Hepatic stellate cell (primary cell): ENCODE results near the gene ZSWIM9.
A peak's percentile ranks its signal among the peaks of the same experiment; 100 is the strongest.

Source experiments
- DNase-seq: peaks from one replicate; pipeline ENCODE4 v3.0.0; 2011; ENCODE audit warnings: low spot score

Gene ZSWIM9

DNA sequence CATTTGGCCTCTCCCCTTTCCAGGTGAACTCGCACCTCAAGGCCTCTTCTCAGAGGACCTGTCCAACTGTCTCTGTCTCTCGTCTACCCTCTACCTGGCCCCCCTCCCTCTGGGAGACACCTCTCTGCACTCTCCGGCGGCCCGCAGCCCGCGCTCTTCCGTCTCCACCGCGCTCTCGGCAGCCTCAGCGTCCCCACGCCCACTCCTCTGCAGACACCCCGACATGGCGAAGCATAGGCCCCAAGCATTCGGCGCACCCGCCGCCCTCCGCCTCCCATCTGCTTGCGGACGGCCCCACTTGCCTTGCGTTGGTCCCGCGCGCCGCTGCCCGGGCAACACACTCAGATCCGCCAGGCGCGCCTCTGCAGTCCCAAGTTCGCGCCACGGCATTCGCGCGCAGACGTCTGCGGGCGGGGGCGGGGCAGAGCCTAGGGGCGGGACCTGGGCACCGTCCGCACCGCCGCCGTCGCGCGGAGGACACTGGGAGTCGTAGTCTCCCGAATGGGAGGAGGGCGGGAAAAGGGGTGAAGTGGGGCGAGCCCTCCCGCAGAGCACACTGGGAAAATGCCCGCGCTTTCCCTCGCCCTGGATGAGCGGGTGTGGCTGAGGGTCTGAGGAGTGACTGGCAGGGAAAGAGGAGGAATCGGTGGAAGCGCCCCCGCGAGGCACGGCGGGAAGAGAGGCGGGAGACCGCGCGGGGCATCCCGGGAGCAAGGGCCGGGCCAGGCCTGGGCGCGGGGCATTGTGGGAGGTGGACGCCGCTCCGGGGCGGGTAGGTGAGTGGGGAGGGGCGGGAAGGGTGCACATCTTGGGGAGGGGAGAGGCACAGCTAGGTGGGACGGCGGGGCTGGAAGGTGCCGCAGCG is at the start of gene ZSWIM9, which contains the start of gene LIG1:
Gene ZSWIM9 (plus strand): TSS at position 742 of the 865 bp plus-strand sequence. CDS start 1,123 bp downstream, outside the sequence.
Gene LIG1 (minus strand): TSS at position 406 of the 865 bp plus-strand sequence. CDS start 4,778 bp downstream, outside the sequence.
- DNase-seq, result peak; percentile 98

DNA sequence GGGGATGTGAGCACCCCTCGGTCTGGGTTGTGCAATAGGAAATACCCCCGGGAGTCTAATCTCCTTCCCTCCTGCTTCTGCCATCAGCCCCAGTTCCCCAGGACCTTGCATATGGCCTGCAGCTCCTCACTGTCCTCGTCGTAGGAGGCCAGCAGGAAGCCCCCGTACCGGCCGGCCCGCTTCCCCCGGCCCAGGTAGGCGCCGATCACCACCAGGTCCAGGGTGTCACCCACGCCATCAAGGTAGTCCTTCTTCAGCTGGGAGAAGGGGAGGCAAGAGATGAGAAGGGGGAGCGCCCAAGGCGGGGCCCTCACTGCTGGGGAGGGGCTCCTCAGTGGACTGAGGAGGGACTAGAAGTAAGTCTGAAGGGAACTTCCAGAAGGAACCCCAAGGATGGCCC is 49.4 kb upstream of the ZSWIM9 start:
- no peak for DNase-seq

DNA sequence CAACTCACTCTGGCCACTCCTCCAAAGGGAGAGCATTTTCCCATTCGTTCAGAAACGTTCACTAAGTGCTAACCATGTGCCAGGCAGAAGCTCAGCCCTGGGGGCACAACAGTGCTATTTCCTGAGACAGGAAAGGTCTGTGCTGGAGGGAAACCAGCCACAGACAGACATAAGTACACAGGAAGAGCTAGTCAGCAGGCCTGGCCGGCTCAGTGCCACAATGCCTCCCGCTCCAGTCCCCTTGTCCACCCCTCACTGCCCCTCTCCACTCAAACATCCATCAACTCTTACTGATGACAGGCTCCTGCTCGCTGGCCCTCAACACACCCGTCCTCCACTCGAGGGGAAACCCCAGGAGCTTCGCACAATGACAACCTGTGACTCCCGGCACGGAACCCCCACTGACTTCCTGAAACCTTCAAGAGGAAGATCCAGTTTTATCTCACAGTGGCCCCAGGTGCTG is 48.5 kb upstream of the ZSWIM9 start:
- no peak for DNase-seq

DNA sequence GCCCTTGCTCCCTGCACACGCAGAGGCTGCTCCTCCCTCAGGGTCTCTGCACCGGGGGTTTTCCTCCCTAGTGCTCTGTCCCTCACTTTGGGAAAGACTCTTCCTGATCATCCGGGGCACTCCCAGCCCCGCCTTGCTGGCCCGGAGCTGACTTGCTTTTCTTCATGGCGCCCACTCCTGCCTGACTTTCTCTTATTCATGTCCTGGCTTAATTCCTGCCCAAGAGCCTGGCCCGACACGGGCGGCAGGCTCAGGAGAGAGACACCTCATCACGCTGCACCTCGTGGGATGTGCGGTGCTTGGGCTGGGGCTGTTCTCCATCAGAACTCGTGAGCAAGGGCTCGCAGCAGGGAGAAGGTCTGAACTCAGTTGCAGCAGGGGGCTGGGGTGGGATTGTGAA is 48.1 kb upstream of the ZSWIM9 start:
- DNase-seq, result no peak

DNA sequence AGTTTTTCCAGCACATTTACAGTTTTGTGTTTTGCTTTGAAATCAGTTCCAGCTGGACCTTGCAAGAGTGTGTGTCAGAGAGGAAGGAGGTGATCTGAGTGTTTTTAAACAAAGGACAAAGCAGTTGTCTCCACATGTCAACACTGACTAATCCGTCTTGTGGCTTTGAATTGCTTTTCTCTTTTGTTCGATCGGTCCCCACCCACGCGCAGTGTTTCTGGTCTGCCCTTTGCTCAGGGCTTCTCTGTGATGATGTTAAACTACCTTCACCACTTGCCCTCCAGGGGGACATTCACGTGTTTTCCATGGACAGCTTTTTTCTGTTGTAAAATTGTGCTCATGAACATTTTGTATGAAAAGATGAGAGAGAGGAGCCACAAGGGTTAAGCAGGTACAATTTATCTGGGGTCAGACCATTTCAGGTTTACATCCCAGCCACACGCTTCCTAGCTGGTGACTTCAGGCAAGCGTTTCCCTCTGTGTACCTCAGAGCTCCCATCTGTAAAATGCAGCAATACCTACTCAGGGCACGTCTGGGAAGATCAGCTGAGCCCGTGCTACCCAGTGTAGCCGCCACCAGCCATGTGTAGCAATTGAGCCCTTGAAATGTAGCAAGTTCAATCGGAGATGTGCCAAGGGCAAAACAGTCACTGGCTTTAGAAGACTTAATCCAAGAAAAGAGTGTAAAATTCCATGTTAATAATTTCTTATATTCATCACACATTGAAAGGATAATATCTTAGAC is 46.4 kb upstream of the ZSWIM9 start:
- no peak for DNase-seq

DNA sequence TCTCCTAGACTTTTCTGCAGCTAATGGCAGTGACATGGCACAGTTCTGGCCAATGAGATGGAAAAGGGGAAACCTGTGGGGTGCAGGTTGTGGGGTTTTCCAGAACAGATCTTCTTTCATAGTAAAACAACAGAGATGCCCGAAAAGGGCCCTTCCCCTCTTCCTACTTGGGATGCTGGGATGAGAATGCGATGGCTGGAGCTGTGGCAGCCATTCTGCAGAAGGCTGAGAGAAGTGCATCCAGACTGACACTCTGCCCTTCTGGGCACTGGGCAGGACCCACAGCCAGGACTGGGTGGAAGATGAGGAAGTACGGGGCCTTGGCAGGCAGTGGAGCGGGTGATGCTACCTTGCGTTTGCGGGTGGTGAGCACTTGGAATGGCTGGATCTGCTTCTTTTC is 42.9 kb upstream of the ZSWIM9 start:
- DNase-seq, result no peak

DNA sequence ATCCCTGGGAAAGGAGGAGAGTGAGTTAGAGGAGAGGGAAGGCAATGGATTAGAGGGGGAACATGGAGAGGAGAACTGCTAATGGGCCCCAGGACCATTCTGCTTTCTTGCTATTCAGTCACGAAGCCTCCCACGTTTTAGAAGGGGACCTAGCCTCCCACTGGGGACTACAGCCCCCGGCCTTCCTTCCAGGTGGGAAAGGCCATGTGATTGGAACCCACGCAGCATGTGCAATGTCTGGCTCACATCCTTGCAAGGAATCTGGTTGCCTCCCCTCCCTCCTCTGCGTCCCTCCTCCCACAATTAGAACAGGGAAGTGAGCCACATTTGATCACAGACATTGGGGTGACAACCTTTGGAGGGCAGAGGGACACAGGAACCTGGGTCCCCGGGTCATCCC is 37.4 kb upstream of the ZSWIM9 start:
- DNase-seq, result no peak

DNA sequence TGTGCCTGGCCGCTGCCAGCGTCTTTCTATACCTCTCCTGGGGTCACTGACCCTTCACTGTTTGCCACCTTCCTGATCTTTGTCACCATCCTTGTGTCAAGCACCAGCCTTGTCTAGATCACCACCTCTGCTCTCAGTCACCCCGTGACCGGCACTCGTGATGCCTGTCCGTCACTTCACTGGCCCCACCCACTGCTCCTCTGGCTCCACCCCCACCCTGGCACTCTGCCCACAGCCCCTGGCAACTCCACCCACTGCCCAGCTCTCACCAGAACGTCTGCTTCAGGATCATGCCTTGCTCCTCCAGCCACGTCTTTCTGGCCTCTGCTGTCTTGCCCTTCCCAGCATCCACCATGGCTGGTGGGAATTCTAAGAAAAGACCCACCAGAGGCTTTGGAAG is 35.1 kb upstream of the ZSWIM9 start:
- DNase-seq, result no peak

DNA sequence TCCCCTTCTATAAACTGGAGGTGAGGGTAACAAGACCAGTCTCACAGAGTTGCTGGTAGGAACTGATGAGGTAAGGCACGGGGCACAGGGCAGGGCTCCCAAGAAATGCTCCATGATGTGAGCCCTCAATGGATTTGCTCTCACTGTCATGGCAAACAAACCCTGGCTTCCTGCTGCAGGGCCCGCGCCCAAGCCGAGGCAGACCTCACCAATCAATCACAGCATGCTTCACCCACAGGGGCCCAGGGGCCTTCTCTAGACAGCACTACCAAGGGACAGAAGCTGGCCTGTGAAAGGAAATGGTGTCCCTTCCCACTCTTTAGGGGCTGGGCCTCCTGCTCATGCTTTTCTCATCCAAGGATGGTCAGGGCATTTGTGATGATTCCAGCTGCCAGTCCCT is 33.9 kb upstream of the ZSWIM9 start:
- no peak for DNase-seq

DNA sequence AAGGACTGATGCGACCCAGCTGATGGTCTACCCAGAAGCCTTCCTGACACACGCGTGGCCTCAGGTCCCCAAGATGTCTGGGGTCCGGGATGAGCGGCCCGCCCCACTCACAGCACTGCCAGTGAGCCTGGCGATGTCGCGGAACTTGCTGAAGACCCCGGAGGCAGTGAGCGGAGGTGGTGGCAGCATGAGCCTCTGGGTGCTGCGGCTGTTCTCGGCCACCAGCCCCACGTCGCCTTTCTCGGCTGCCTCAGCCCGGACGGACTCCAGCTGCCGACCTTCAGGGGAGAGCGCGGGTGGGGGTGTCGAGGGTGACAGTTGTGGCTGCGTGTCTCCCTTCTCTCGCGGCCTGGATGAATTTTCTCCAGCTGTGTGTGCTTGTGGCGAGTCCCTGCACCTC is 33.1 kb upstream of the ZSWIM9 start:
- no peak for DNase-seq

DNA sequence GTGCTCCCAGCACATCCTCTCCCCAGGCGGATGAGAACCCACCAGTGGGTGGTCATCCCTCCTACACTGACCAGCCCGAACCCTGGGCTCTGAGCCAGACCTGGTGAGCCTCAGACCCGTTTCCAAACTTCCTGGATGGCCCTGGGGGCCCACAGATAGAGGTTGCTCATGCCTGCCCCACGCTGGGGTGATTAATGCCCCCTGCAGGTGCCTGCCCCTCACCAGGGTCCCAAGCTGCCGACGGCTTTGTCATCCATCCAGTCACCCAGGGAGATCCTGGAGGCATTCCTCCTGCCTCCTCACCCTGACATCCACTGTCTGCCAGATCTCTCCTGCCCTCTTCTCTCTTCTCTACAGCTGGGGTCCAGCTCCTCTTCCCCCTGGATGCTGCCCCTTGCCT is 31.4 kb upstream of the ZSWIM9 start:
- no peak for DNase-seq

DNA sequence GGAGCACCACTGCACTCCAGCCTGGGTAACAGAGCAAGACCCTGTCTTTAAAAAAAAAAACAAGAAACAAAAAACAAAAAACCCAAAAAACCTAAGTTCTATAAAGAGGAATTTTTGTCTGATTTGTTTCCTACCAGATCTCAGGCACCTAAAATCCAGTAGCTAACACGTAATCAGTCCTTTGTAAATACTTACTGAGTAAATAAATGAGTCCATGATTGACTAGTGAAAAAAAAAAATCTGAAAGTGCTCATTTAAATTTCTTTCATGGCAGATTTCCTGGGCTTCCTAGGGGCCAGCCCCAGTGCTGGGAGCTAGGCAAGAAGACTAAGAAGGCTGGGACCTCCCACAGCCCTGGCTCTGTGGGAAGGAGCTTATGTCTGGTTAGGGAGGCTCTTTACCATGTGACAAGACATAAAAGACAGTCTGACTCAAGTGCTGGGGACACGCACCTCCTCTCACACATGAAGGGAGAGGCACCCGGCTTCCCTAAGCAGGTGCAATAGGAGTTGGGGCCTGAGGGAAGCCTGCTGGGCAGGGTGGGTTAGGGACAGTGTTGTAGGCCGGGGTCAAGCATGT is 22.8 kb upstream of the ZSWIM9 start:
- DNase-seq, result no peak

DNA sequence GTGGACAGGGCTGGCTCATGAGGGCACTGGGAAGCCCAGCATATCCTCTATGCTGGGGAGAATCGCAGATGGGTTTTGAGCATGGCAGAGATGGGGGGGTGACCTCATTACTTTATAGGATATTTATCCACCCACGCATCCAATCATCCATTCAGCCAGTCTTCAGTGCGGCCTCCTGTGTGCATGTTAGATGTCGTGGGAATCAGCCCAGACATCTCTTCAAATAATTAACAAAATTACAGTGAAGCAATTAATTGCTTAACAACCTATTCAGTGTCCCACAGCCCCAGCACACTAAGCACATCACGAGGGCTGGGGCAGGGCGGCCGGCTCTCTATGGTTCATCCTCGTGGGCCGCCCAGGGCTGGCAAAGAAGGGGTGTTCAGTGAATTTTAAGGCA is 21.9 kb upstream of the ZSWIM9 start:
- no peak for DNase-seq

DNA sequence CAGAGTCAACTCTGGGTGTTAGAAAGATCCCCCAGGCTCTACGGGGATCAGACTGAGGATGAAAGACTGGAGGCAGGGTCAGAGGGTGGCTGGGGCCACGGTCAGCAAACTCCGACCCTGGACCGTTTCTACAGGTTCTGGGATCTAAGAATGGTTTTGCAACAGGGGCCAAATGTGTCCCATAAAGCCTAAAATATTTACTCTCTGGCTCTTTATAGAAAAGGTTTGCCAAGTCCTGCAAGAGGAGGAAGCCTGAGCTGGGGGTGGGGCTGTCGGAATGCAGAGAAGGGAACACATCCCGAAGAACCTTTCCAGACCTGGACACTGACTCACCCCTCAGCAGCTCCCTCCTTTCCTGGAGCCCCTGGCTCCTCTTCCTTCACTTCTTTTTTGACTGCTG is 21.1 kb upstream of the ZSWIM9 start:
- no peak for DNase-seq

DNA sequence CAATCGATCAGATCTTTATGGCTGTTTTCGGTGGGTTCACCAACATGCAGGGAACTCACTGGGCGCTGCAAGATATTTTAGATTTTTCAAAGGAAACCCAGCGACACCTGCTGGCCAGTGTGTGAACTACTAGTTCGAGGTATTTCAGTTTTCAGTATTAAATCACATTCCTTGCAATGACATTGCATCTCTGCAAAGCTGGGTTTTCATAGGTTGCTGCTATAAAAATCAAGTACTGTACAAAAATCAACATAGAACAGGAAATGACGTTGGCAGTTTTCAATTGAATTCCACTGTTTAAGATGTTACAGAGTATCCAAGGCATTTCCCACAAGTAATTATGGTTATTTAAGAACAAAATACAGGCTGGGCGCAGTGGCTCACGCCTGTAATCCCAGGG is 17.9 kb upstream of the ZSWIM9 start:
- peak; percentile 55 for DNase-seq

DNA sequence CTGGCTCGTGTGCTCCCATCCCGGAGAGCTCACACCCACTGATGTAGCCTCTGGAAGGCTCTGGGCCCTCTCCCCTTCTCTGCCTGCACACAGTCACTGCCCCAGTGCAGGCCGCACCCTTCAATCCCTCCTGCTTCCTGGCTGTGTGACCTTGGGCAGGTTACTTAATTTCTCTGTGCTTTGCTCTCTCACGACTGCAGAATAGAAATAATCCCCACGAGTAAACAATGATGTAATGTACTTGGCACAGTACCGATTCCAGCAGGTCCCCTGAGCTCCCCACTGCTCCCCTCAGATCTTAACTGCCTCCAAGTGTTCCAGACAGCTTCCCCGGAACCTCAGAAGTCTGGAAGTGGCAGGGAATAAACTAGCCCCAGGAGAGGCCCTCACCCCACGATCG is 16.5 kb upstream of the ZSWIM9 start:
- no peak for DNase-seq

DNA sequence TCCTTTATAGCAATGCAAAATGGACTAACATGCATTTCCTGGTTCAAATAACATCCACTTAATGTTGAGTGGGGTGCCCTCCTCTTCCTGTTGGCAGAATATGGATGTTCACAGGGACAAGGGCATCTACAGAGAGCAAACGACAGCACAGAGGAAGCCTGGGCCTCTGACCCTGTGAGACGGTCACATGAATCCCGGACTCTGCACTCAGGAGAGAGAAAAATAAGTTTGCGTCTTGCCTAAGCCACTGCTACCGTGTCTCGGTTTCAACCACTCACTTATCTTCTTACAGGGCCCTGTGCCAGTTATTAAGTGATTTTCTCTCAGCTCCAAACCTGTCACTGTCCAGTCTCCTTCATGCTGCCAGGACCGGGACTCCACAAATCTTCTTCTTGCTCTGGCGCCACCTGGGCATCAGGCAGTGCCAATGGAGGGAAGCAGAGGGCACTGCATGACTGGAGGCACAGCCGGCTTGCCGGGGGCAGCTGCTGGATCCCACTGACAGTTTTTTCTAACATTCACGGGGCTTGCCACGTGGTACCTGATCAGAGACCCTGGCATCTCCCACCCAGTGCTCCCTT is 12.2 kb upstream of the ZSWIM9 start:
- DNase-seq, result no peak

DNA sequence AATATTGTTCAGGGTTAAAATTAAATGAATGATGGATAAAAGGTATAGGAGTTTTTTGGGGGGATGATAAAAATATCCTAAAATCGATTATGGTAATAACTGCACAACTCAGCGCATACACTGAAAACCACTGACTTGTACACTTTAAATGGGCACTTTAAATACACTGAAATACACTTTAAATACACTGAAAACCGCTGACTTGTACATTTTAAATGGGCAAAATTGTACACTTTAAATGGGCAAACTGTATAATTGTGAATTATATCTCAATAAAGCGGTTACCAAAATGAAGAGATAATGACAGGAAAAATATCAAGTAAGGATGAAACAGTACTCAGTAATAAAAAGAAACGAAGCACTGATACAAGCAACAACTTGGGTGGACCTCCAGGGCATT is 1.8 kb upstream of the ZSWIM9 start:
- no peak for DNase-seq

DNA sequence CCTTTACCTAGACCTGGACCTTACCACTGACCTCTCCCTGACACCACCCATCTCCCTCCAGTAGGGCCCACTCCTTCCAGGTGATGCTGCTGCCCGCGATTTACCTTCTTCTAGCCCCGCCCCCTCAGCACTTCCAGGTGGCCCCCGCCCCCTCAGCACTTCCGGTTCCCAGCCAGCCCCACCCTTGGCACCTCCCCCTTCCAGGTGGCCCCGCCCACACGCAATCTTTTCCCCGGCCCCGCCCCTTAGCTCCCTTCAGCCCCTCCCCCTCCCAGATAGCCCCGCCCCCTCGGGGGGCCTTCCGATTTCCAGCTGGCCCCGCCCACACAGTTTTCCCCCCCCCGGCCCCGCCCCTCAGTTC is 922 bp upstream of the ZSWIM9 start:
- DNase-seq, result peak; percentile 82

DNA sequence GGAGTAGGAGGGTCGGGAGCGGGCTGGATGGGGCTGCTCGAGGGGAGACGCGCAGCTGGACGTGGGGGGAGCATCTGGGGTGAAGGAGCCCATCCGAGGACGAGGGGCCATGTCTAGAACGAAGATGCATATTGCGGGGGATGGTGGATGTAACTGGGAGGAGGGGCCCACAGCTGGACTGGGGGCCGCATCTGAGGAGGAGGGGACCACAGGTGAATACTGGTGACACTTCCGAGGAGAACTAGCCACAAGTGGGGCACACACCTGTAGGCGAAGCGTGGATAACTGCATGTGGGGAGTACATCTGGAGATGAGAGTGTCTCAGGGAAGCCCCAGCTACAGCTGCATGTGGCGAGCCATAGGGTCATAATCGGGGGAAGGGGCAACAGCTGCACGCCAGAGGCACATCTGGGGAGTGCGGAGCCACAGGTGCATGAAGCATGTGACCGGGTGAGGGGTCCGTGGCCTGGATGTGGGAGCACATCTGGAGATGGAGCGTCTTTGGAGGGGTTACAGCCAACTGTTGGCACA is 402 bp downstream of the ZSWIM9 start:
- peak; percentile 13 for DNase-seq

DNA sequence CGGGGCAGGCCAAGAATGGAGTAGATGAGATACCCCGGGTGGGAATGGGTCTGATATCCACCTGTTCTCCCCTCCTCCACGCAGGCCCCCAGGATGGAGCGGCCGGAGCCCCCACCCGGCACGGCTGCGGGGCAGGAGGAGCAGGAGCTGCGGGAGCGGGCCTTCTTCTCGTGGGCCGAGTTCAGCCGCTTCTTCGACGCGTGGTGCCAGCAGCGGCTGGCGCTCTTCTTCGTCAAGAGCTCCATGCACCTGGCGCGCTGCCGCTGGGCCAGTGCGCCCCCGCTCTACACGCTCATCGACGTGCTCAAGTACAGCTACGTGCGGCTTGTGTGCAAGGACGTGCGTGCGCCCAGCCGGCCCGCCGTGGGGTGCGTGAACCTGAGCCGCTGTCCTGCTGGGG is 1.2 kb downstream of the ZSWIM9 start:
- no peak for DNase-seq

DNA sequence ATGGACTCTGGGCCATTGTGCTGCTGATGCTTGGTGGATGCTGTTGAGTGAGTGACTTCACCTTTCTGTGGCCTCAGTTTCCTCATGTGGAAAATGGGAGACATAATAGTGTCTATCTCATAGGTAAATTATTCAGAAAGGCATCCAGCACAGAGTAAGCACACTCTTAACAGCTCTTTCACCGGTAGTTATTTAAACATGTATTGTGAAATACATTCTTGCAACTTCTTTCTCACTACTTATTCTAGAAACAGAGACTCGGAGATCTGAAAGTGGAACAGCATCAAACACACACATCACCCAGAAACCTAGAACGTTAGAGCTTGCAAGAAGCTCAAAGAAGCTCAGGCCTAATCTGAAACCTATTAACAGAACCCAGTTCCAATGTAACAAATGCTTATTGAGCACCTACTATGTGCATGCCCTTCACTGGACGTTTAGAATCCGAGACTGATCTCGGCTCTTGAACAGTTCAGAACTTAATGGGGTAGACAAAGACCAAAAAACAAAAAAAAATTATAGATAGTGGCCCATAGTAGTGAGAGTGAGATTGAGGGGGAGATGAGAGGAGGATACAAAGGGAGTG is 4.1 kb downstream of the ZSWIM9 start:
- DNase-seq, result no peak
